ENCODE data around the gene CORO1C. TPM values are rescaled to one million over a fixed set of nuclear protein-coding genes. Genes with fewer than 3 reads are reported as not detected.

Gene CORO1C
- total and polyA plus RNA-seq, 9 of the 15 experiments (the other 6 are each of a cell fraction or from before 2014, with no cell fraction given): 55.2 to 280 (median 150) TPM

GRCh38 chr12:108667349-108667748 is 64.0 kb downstream of the CORO1C start:
- Histone ChIP-seq H3K9me1 (ENCODE audit: control insufficient read depth, insufficient read depth, low read length) (peaks cover 7% of the 10 kb centered on the region), H3K4me3 (no peak overlapping the region), H3K4me2 (ENCODE audit: insufficient read depth, low read length) (no peak overlapping the region), H3K36me3 (ENCODE audit: control insufficient read depth, insufficient read depth, low read length) (peaks cover 61% of the 10 kb centered on the region), H3K79me2 (ENCODE audit: control insufficient read depth, insufficient read depth, low read length) (peaks cover 96% of the 10 kb centered on the region), H3K4me1 (replicated peaks in 1 of 2; ENCODE audit: control insufficient read depth in 2 of 2, insufficient read depth in 2 of 2, low read length in 2 of 2) (peaks cover 7 to 23% of the 10 kb centered on the region in 2 experiments; a peak in 3 of 5 replicates), H3K9me3 (replicated peaks; ENCODE audit: control insufficient read depth, insufficient read depth, low read depth, low read length) (no peaks in the 10 kb centered on the region), H4K20me1 (replicated peaks; ENCODE audit: control insufficient read depth, insufficient read depth, low read length) (peaks cover 6% of the 10 kb centered on the region), H3K9ac (ENCODE audit: insufficient read depth in 1 of 2, low read depth in 2 of 2, low read length in 2 of 2) (no peak overlapping the region), H3K27ac (ENCODE audit: extremely low read depth, low read depth, low read length) (no peak overlapping the region), H2AFZ (ENCODE audit: low read depth, low read length) (no peak overlapping the region), H3K27me3 (ENCODE audit: control insufficient read depth in 2 of 2, insufficient read depth in 2 of 2, low read length in 2 of 2) (no peaks in the 10 kb centered on the region)
- ChIA-PET CTCF (ENCODE audit: low intra/inter-chr PET ratio) (no interaction called here), POLR2A (interaction anchor here (1.1 kb wide), 1 partner anchor 24 kb away, joined by 5 read pairs; no protein-coding TSS in a partner anchor)
- in situ Hi-C loops (cut with MboI) (loop anchor here (5.0 to 10.0 kb wide), 2 partner anchors 285 to 427 kb away; partner anchors contain the start of genes ALKBH2 and UNG), intact Hi-C loops (cut with micrococcal nuclease) (loop anchor here (10.0 kb wide), 1 partner anchor 427 kb away; the partner anchor contains the start of genes ALKBH2 and UNG)
- WGBS (ENCODE audit: insufficient coverage, low coverage, missing lambda C conversion rate): 97% methylated on average over 2 of the region's 2 CpGs
- no TSS peak for BruUV-seq (replicated peaks)
- FAIRE-seq (no peak), DNase-seq (ENCODE audit: extremely low read depth in 1 of 4, low spot score in 3 of 4) (no peak), ATAC-seq (0 out of 3 replicates have a peak, but pooled peaks have one; percentile 7)
- TF ChIP-seq RBM34 (IDR thresholded peaks at IDR 0.05; ENCODE audit: borderline replicate concordance, insufficient read depth, low read length) (no peak), SPI1 (IDR thresholded peaks at IDR 0.05; ENCODE audit: borderline replicate concordance, low read depth, low read length) (peak; percentile 85)

DNA sequence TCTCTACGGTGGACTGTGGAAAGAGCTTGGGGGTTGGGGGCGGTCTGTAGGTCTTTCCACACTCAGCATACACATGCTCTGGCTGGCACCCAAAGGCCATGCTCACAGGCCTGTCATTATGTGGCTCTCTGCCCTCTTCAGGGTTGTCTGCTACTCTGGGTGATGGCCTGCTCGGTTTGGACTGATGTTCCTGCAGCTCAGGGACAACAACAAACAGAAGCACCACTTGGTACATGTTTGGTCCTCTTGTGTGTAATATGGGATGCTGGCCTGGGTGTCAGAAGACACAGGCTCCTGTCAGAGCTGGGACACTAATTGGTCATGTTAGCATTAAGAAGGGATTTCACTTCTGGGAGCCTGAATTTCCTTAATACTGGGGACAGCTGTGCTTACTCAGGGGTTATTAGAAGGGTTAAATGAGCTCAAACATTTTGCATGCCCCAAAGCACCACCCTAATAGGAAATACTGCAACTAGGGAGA is 64.9 kb downstream of the CORO1C start:
- peaks cover 95% of the 10 kb centered on the region for H3K79me2 ChIP-seq (ENCODE audit: control insufficient read depth, insufficient read depth, low read length)
- in situ Hi-C loops (cut with MboI): loop anchor here (5.0 to 10.0 kb wide), 2 partner anchors 286 to 428 kb away; partner anchors contain the start of genes ALKBH2 and UNG
- no peak; the same call in 2 of the 3 replicates for ATAC-seq
- no peaks in the 10 kb centered on the region for H3K9me3 ChIP-seq (replicated peaks; ENCODE audit: control insufficient read depth, insufficient read depth, low read depth, low read length)
- H3K36me3 ChIP-seq (ENCODE audit: control insufficient read depth, insufficient read depth, low read length): peaks cover 63% of the 10 kb centered on the region
- H3K27ac ChIP-seq (ENCODE audit: extremely low read depth, low read depth, low read length): no peak overlapping the region
- no peak overlapping the region for H3K9ac ChIP-seq (ENCODE audit: insufficient read depth in 1 of 2, low read depth in 2 of 2, low read length in 2 of 2)
- CTCF ChIA-PET (ENCODE audit: low intra/inter-chr PET ratio): interaction anchor here (2.1 to 4.0 kb wide), 3 partner anchors 135 to 285 kb away, joined by 9 to 49 read pairs (median 13); no protein-coding TSS in a partner anchor
- peaks cover 6% of the 10 kb centered on the region for H4K20me1 ChIP-seq (replicated peaks; ENCODE audit: control insufficient read depth, insufficient read depth, low read length)
- no peak for DNase-seq (ENCODE audit: extremely low read depth in 1 of 4, low spot score in 3 of 4)
- intact Hi-C loops (cut with micrococcal nuclease): loop anchor here (10.0 kb wide), 1 partner anchor 428 kb away; the partner anchor contains the start of genes ALKBH2 and UNG
- POLR2A ChIA-PET: interaction anchor here (0.6 to 1.1 kb wide), 4 partner anchors 23 to 151 kb away, joined by 3 to 5 read pairs (median 4); no protein-coding TSS in a partner anchor
- no peak for FAIRE-seq
- no peak overlapping the region for H2AFZ ChIP-seq (ENCODE audit: low read depth, low read length)
- WGBS (ENCODE audit: insufficient coverage, low coverage, missing lambda C conversion rate): 76% methylated on average over 3 of the region's 3 CpGs
- H3K27me3 ChIP-seq (ENCODE audit: control insufficient read depth in 2 of 2, insufficient read depth in 2 of 2, low read length in 2 of 2): no peaks in the 10 kb centered on the region
- peaks cover 7% of the 10 kb centered on the region for H3K9me1 ChIP-seq (ENCODE audit: control insufficient read depth, insufficient read depth, low read length)
- peaks cover 7 to 18% of the 10 kb centered on the region in 2 experiments; a peak in 3 of 5 replicates for H3K4me1 ChIP-seq (replicated peaks in 1 of 2; ENCODE audit: control insufficient read depth in 2 of 2, insufficient read depth in 2 of 2, low read length in 2 of 2)
- H3K4me3 ChIP-seq: no peak overlapping the region
- no peak overlapping the region for H3K4me2 ChIP-seq (ENCODE audit: insufficient read depth, low read length)
- no TSS peak for BruUV-seq (replicated peaks)
- TF ChIP-seq TCF3 (CRISPR knock-in tag; IDR thresholded peaks at IDR 0.05) (no peak), ETV6 (IDR thresholded peaks at IDR 0.05; ENCODE audit: borderline replicate concordance in 1 of 2, low read depth in 2 of 2, low read length in 1 of 2) (no peak), ETV6 (CRISPR knock-in tag; IDR thresholded peaks at IDR 0.05; ENCODE audit: borderline replicate concordance) (no peak), RBM39 (optimal IDR thresholded peaks at IDR 0.05; ENCODE audit: low read depth, low read length) (no peak), DDX20 (tag; IDR thresholded peaks at IDR 0.05; ENCODE audit: low read depth) (no peak), MYBL2 (IDR thresholded peaks at IDR 0.05; ENCODE audit: low read depth) (no peak), MYBL2 (CRISPR knock-in tag; IDR thresholded peaks at IDR 0.05; ENCODE audit: borderline replicate concordance) (no peak), TSC22D4 (tag; IDR thresholded peaks at IDR 0.05) (no peak), HNRNPLL (IDR thresholded peaks at IDR 0.05; ENCODE audit: low read depth, low read length, poor library complexity, severe bottlenecking) (no peak), GABPB1 (CRISPR knock-in tag; IDR thresholded peaks at IDR 0.05) (no peak)
- TF ChIP-seq, protein P1, sequence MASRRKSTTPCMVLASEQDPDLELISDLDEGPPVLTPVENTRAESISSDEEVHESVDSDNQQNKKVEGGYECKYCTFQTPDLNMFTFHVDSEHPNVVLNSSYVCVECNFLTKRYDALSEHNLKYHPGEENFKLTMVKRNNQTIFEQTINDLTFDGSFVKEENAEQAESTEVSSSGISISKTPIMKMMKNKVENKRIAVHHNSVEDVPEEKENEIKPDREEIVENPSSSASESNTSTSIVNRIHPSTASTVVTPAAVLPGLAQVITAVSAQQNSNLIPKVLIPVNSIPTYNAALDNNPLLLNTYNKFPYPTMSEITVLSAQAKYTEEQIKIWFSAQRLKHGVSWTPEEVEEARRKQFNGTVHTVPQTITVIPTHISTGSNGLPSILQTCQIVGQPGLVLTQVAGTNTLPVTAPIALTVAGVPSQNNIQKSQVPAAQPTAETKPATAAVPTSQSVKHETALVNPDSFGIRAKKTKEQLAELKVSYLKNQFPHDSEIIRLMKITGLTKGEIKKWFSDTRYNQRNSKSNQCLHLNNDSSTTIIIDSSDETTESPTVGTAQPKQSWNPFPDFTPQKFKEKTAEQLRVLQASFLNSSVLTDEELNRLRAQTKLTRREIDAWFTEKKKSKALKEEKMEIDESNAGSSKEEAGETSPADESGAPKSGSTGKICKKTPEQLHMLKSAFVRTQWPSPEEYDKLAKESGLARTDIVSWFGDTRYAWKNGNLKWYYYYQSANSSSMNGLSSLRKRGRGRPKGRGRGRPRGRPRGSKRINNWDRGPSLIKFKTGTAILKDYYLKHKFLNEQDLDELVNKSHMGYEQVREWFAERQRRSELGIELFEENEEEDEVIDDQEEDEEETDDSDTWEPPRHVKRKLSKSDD (conservative IDR thresholded peaks at IDR 0.05; ENCODE audit: low read length): no peak
